Caco-2 (cell line): ENCODE data around the gene TTLL8. TPM values are rescaled to one million over a fixed set of nuclear protein-coding genes. Genes with fewer than 3 reads are reported as not detected.

ENCODE experiments used
- BruUV-seq: library from RNA; stranded (reverse); fragments of 400-500 nt; replicated peaks from 2 replicates; lab custom pipeline; 2021; lab: Mats Ljungman, UMichigan
- CTCF ChIA-PET: fragments of 300-600 bp; sonication (Branson Sonifier 250); formaldehyde crosslinking; loops from one replicate; lab custom pipeline; 2022; ENCODE audit warnings: antibody characterized with exemption; lab: Charles Lee
- POLR2A ChIA-PET: fragments of 300-600 bp; sonication (Branson Sonifier 250); formaldehyde crosslinking; loops from one replicate; lab custom pipeline; 2022; ENCODE audit warnings: antibody characterized with exemption; lab: Charles Lee
- DNase-seq, 2 experiments: peaks; one replicate each; pipeline versions ENCODE4 v3.0.0 to v3.0.0-alpha.2; 2020 to 2022
- H3K27me3 ChIP-seq: replicated peaks from 2 replicates; pipeline ENCODE4 v1.6.0; 2011; ENCODE audit warnings: low read length; ENCODE audit not compliant: control insufficient read depth, insufficient read depth
- H3K36me3 ChIP-seq: 2 replicates; pipeline ENCODE4 v1.5.1; 2011; ENCODE audit warnings: low read length; ENCODE audit not compliant: control insufficient read depth, insufficient read depth
- H3K4me1 ChIP-seq: fragments of 250-450 bp; sonication (Bioruptor Pico); 2 replicates; pipeline ENCODE4 v1.5.1; 2020; ENCODE audit warnings: mild to moderate bottlenecking
- H3K4me3 ChIP-seq: 2 replicates; pipeline ENCODE4 v1.5.1; 2011; ENCODE audit warnings: low read depth, mild to moderate bottlenecking, control low read depth, low read length
- H3K9me3 ChIP-seq: fragments of 250-450 bp; sonication (Bioruptor Pico); 2 replicates; pipeline ENCODE4 v1.5.1; 2020; ENCODE audit warnings: mild to moderate bottlenecking, moderate library complexity
- H3K27ac Mint-ChIP-seq: one replicate; pipeline ENCODE4 v1.8.0; 2022; ENCODE audit warnings: mixed read lengths; ENCODE audit not compliant: unreplicated experiment
- H3K27me3 Mint-ChIP-seq: one replicate; pipeline ENCODE4 v1.8.0; 2022; ENCODE audit warnings: mixed read lengths; ENCODE audit not compliant: insufficient read depth, unreplicated experiment
- H3K36me3 Mint-ChIP-seq: one replicate; pipeline ENCODE4 v1.8.0; 2022; ENCODE audit warnings: mild to moderate bottlenecking, mixed read lengths; ENCODE audit not compliant: insufficient read depth, unreplicated experiment
- H3K4me1 Mint-ChIP-seq: one replicate; pipeline ENCODE4 v1.8.0; 2022; ENCODE audit warnings: low read depth, mixed read lengths; ENCODE audit not compliant: unreplicated experiment
- H3K4me3 Mint-ChIP-seq: one replicate; pipeline ENCODE4 v1.8.0; 2022; ENCODE audit warnings: mild to moderate bottlenecking, moderate library complexity, mixed read lengths; ENCODE audit not compliant: unreplicated experiment
- H3K9me3 Mint-ChIP-seq: one replicate; pipeline ENCODE4 v1.8.0; 2022; ENCODE audit warnings: mixed read lengths; ENCODE audit not compliant: unreplicated experiment
- CTCF ChIP-seq, 2 experiments: fragments of 200-600 bp in 1 of 2; IDR thresholded peaks; 1 replicate in 1 of 2; 2 replicates in 1 of 2; pipeline versions ENCODE4 v1.5.1 to v1.8.0; 2011 to 2022; ENCODE audit warnings: antibody characterized with exemption in 1 of 2, control low read depth in 1 of 2, inconsistent platforms in 1 of 2, low read depth in 1 of 2, low read length in 1 of 2, mild to moderate bottlenecking in 1 of 2, moderate library complexity in 1 of 2; ENCODE audit not compliant: insufficient read depth in 1 of 2, severe bottlenecking in 1 of 2, unreplicated experiment in 1 of 2
- intact Hi-C: fragments of 100-400 bp; cut with micrococcal nuclease; formaldehyde crosslinking; loops from one replicate; pipeline ENCODE4 v1.10.0; 2022; ENCODE audit not compliant: unreplicated experiment
- total RNA-seq: library from RNA; stranded (reverse); gene quantifications from 2 replicates; pipeline ENCODE4 v1.2.3, GENCODE V29; 2022

TTLL8 gene
- total RNA-seq, 1 experiment from 2014 or later = not detected

GRCh38 chr22:50030297-50031188 lies 27.6 kb downstream of the TTLL8 start:
- POLR2A ChIA-PET = interaction anchor here (0.5 to 0.9 kb wide), 2 partner anchors 59 to 68 kb away, joined by 4 to 12 read pairs; no protein-coding TSS in a partner anchor
- Histone ChIP-seq H3K4me3 (peak overlapping the region; percentile 25; the same call in 1 of the 2 replicates), H3K27me3 (no peaks in the 10 kb centered on the region), H3K4me1 (peaks cover 3% of the 10 kb centered on the region; the same call in 1 of the 2 replicates), H3K9me3 (no peaks in the 10 kb centered on the region), H3K36me3 (no peaks in the 10 kb centered on the region)
- Mint-ChIP-seq H3K36me3 (no peaks in the 10 kb centered on the region), H3K4me1 (no peaks in the 10 kb centered on the region), H3K27ac (no peak overlapping the region), H3K27me3 (no peaks in the 10 kb centered on the region), H3K4me3 (peak overlapping the region; percentile 31), H3K9me3 (no peaks in the 10 kb centered on the region)
- intact Hi-C loops = loop anchor here (1.0 to 10.0 kb wide), 3 partner anchors 46 to 263 kb away; no protein-coding TSS in a partner anchor
- peak; percentile 79 to 87 for DNase-seq
- BruUV-seq = no TSS peak
- peak; percentile 89 to 91 for TF ChIP-seq CTCF (IDR thresholded peaks at IDR 0.05; ENCODE audit: insufficient read depth in 1 of 2, low read depth in 1 of 2, low read length in 1 of 2, severe bottlenecking in 1 of 2, unreplicated experiment in 1 of 2)
- CTCF ChIA-PET = interaction anchor here (0.6 to 1.7 kb wide), 27 partner anchors 10 to 597 kb away, joined by 3 to 45 read pairs (median 4); partner anchors contain the start of genes ALG12, ARSA, CRELD2 and MLC1

GRCh38 chr22:50027639-50028537 lies 30.2 kb downstream of the TTLL8 start:
- intact Hi-C loops = no loop called here
- H3K9me3 ChIP-seq = no peaks in the 10 kb centered on the region
- H3K4me1 Mint-ChIP-seq = no peaks in the 10 kb centered on the region
- DNase-seq = no peak
- peaks cover 3% of the 10 kb centered on the region; the same call in 1 of the 2 replicates for H3K4me1 ChIP-seq
- no peak overlapping the region for H3K27ac Mint-ChIP-seq
- no peak overlapping the region for H3K4me3 Mint-ChIP-seq
- H3K36me3 Mint-ChIP-seq = no peaks in the 10 kb centered on the region
- H3K9me3 Mint-ChIP-seq = no peaks in the 10 kb centered on the region
- no TSS peak for BruUV-seq
- H3K4me3 ChIP-seq = no peak overlapping the region
- no peak for TF ChIP-seq CTCF (IDR thresholded peaks at IDR 0.05; ENCODE audit: insufficient read depth in 1 of 2, low read depth in 1 of 2, low read length in 1 of 2, severe bottlenecking in 1 of 2, unreplicated experiment in 1 of 2)
- POLR2A ChIA-PET = no interaction called here
- no peaks in the 10 kb centered on the region for H3K36me3 ChIP-seq
- no peaks in the 10 kb centered on the region for H3K27me3 ChIP-seq
- CTCF ChIA-PET = interaction anchor here (1.5 kb wide), 1 partner anchor 95 kb away, joined by 4 read pairs; no protein-coding TSS in a partner anchor
- H3K27me3 Mint-ChIP-seq = no peaks in the 10 kb centered on the region

GRCh38 chr22:50025993-50026392 lies 32.1 kb downstream of the TTLL8 start:
- Histone ChIP-seq H3K27me3 (no peaks in the 10 kb centered on the region), H3K9me3 (no peaks in the 10 kb centered on the region), H3K4me1 (peaks cover 3% of the 10 kb centered on the region; the same call in 1 of the 2 replicates), H3K36me3 (no peaks in the 10 kb centered on the region), H3K4me3 (no peak overlapping the region)
- H3K36me3 Mint-ChIP-seq = no peaks in the 10 kb centered on the region
- TF ChIP-seq CTCF (IDR thresholded peaks at IDR 0.05; ENCODE audit: insufficient read depth in 1 of 2, low read depth in 1 of 2, low read length in 1 of 2, severe bottlenecking in 1 of 2, unreplicated experiment in 1 of 2) = no peak
- no TSS peak for BruUV-seq
- DNase-seq = no peak
- H3K9me3 Mint-ChIP-seq = no peaks in the 10 kb centered on the region
- H3K4me1 Mint-ChIP-seq = no peaks in the 10 kb centered on the region
- no peaks in the 10 kb centered on the region for H3K27me3 Mint-ChIP-seq
- POLR2A ChIA-PET = no interaction called here
- intact Hi-C loops = no loop called here
- no peak overlapping the region for H3K4me3 Mint-ChIP-seq
- no peak overlapping the region for H3K27ac Mint-ChIP-seq
- CTCF ChIA-PET = no interaction called here
